Fibroblast of mammary gland (primary cell): ENCODE measurements around the gene OBSCN.

Experiments used
- DNase-seq: peaks from one replicate; pipeline ENCODE4 v3.0.0-alpha.2; 2010; ENCODE audit warnings: low read depth
- H3K4me3 ChIP-seq: 2 replicates; pipeline ENCODE4 v1.5.1; 2011; ENCODE audit warnings: low read depth, mild to moderate bottlenecking, low read length, moderate library complexity; ENCODE audit not compliant: control insufficient read depth
- CTCF ChIP-seq: conservative IDR thresholded peaks from 2 replicates; pipeline ENCODE4 v1.5.1; 2011; ENCODE audit warnings: low read depth, low read length, inconsistent platforms; ENCODE audit not compliant: control insufficient read depth, insufficient read depth

Gene OBSCN

GRCh38 chr1:228228601-228229074 lies 20.8 kb downstream of the OBSCN start:
- H3K4me3 ChIP-seq: no peak overlapping the region
- DNase-seq: peak; percentile 89

GRCh38 chr1:228231189-228231588 lies 23.3 kb downstream of the OBSCN start:
- no peak for TF ChIP-seq CTCF
- DNase-seq: no peak

More at GRCh38 chr1:228228601-228229074, 20.8 kb downstream of the OBSCN start:
- TF ChIP-seq CTCF: no peak

GRCh38 chr1:228233136-228233535 lies 25.3 kb downstream of the OBSCN start:
- H3K4me3 ChIP-seq: no peak overlapping the region
- DNase-seq: no peak
- no peak for TF ChIP-seq CTCF

More at GRCh38 chr1:228231189-228231588, 23.3 kb downstream of the OBSCN start:
- no peak overlapping the region for H3K4me3 ChIP-seq

- no peak for TF ChIP-seq CTCF
- no peak for DNase-seq
- H3K4me3 ChIP-seq: no peak overlapping the region
Measured at GRCh38 chr1:228234921-228235320, 27.1 kb downstream of the OBSCN start.

GRCh38 chr1:228236744-228237143 lies 28.9 kb downstream of the OBSCN start:
- peak; percentile 61 for TF ChIP-seq CTCF
- no peak overlapping the region for H3K4me3 ChIP-seq
- DNase-seq: peak; percentile 53

- DNase-seq: no peak
- no peak overlapping the region for H3K4me3 ChIP-seq
- no peak for TF ChIP-seq CTCF
Measured at GRCh38 chr1:228238007-228238406, 30.2 kb downstream of the OBSCN start.

- H3K4me3 ChIP-seq: no peak overlapping the region
- DNase-seq: no peak
- no peak for TF ChIP-seq CTCF
Measured at GRCh38 chr1:228238461-228238860, 30.6 kb downstream of the OBSCN start.
